Measurements from ENCODE around the gene TSPEAR. TPM values are rescaled to one million over a fixed set of nuclear protein-coding genes. Genes with fewer than 3 reads are reported as not detected.
"Not testable (repeated sequence)": the region's sequence is repeated elsewhere in the genome, so short reads cannot be mapped to it uniquely, and the experiment has no call there.

Gene TSPEAR
- total and polyA plus RNA-seq, 2 donors from 2014 or later, result 0.09 to 0.22 TPM

GRCh38 chr21:44691686-44692085, 19.7 kb downstream of the TSPEAR start:
- TF ChIP-seq, protein P1, sequence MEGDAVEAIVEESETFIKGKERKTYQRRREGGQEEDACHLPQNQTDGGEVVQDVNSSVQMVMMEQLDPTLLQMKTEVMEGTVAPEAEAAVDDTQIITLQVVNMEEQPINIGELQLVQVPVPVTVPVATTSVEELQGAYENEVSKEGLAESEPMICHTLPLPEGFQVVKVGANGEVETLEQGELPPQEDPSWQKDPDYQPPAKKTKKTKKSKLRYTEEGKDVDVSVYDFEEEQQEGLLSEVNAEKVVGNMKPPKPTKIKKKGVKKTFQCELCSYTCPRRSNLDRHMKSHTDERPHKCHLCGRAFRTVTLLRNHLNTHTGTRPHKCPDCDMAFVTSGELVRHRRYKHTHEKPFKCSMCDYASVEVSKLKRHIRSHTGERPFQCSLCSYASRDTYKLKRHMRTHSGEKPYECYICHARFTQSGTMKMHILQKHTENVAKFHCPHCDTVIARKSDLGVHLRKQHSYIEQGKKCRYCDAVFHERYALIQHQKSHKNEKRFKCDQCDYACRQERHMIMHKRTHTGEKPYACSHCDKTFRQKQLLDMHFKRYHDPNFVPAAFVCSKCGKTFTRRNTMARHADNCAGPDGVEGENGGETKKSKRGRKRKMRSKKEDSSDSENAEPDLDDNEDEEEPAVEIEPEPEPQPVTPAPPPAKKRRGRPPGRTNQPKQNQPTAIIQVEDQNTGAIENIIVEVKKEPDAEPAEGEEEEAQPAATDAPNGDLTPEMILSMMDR (IDR thresholded peaks at IDR 0.05; ENCODE audit: borderline replicate concordance, extremely low read depth, insufficient read depth), result no peak
- H3K9me3 ChIP-seq (ENCODE audit: control insufficient read depth in 2 of 3, insufficient read depth in 1 of 3, low read length in 3 of 3), result peaks cover 0 to 10% (median 8%) of the 10 kb centered on the region in 3 donors
- H3K27me3 ChIP-seq (ENCODE audit: control insufficient read depth, insufficient read depth, low read length), result no peaks in the 10 kb centered on the region
- no peak for FAIRE-seq
- no peaks in the 10 kb centered on the region for H3K36me3 ChIP-seq (ENCODE audit: control insufficient read depth in 2 of 3, insufficient read depth in 3 of 3, low read length in 3 of 3)
- intact Hi-C loops (cut with DNase I), result no loop called here
- no peak overlapping the region for H3K9ac ChIP-seq (ENCODE audit: low read length in 3 of 3)
- no peaks in the 10 kb centered on the region for H3K4me1 ChIP-seq (ENCODE audit: control insufficient read depth in 2 of 3, insufficient read depth in 2 of 3, low read depth in 1 of 3, low read length in 3 of 3)
- DNase-seq, result no peak
- no peak overlapping the region for H3K27ac ChIP-seq (ENCODE audit: low read depth in 2 of 2, low read length in 2 of 2)
- no peak overlapping the region for H3K4me3 ChIP-seq (ENCODE audit: low read length in 3 of 3)

- H3K4me3 ChIP-seq (ENCODE audit: low read length in 3 of 3); intact Hi-C loops (cut with DNase I); H3K4me1 ChIP-seq (ENCODE audit: control insufficient read depth in 2 of 3, insufficient read depth in 2 of 3, low read depth in 1 of 3, low read length in 3 of 3); H3K9ac ChIP-seq (ENCODE audit: low read length in 3 of 3); DNase-seq; FAIRE-seq; H3K36me3 ChIP-seq (ENCODE audit: control insufficient read depth in 2 of 3, insufficient read depth in 3 of 3, low read length in 3 of 3); H3K27me3 ChIP-seq (ENCODE audit: control insufficient read depth, insufficient read depth, low read length); H3K9me3 ChIP-seq (ENCODE audit: control insufficient read depth in 2 of 3, insufficient read depth in 1 of 3, low read length in 3 of 3); H3K27ac ChIP-seq (ENCODE audit: low read depth in 2 of 2, low read length in 2 of 2): not testable (repeated sequence)
Measured at GRCh38 chr21:44689740-44690139, 21.6 kb downstream of the TSPEAR start.

- Histone ChIP-seq H3K36me3 (ENCODE audit: control insufficient read depth in 2 of 3, insufficient read depth in 3 of 3, low read length in 3 of 3) (no peaks in the 10 kb centered on the region), H3K9me3 (ENCODE audit: control insufficient read depth in 2 of 3, insufficient read depth in 1 of 3, low read length in 3 of 3) (peaks cover 0 to 5% (median under 1%) of the 10 kb centered on the region in 3 donors), H3K4me3 (ENCODE audit: low read length in 3 of 3) (no peak overlapping the region), H3K9ac (ENCODE audit: low read length in 3 of 3) (no peak overlapping the region), H3K4me1 (ENCODE audit: control insufficient read depth in 2 of 3, insufficient read depth in 2 of 3, low read depth in 1 of 3, low read length in 3 of 3) (no peaks in the 10 kb centered on the region), H3K27ac (ENCODE audit: low read depth in 2 of 2, low read length in 2 of 2) (no peak overlapping the region), H3K27me3 (ENCODE audit: control insufficient read depth, insufficient read depth, low read length) (no peaks in the 10 kb centered on the region)
- intact Hi-C loops (cut with DNase I), result no loop called here
- FAIRE-seq (no peak), DNase-seq (peak in 4 of 5 donors; percentile 26 to 53 (median 44))
- TF ChIP-seq, protein P1 (IDR thresholded peaks at IDR 0.05; ENCODE audit: borderline replicate concordance, extremely low read depth, insufficient read depth), result no peak
Measured at GRCh38 chr21:44687671-44688070, 23.7 kb downstream of the TSPEAR start.

DNA sequence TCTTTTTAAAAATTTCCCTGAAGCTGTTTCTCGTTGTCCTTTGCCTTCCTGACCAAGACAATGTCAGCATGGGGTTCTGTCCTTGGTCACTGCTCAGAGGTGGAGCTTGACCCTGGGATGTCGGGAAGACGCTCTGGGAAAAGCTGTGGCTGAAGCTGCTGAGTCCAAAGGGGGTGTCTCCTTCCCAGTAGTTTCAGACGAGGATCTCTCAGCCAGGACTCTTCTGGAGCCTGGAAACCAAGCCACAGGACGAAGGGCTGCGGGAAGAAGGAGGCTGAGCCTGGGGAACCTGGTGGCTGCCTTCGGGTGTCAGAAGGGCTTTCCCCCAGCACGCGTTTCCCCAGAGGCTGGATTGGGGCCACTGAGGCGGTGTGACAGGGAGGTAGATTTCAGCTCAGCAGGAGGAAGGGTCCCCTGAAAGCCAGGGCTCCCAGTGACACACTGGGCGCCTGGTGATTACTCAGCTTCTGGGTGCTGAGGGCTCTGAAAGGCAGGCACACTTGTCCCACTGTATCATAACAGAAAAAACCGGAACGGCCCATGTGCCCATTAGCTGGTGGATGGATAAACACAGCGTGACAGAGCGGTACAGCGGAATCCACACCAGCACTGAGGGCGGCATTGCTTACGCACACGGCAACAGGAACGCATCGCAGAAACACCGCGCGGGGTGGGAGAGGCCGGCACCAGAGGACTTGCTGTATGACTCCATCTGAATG, 24.4 kb downstream of the TSPEAR start:
- TF ChIP-seq, protein P1 (IDR thresholded peaks at IDR 0.05; ENCODE audit: borderline replicate concordance, extremely low read depth, insufficient read depth), result no peak
- Histone ChIP-seq H3K27me3 (ENCODE audit: control insufficient read depth, insufficient read depth, low read length) (no peaks in the 10 kb centered on the region), H3K9me3 (ENCODE audit: control insufficient read depth in 2 of 3, insufficient read depth in 1 of 3, low read length in 3 of 3) (no peaks in the 10 kb centered on the region), H3K4me1 (ENCODE audit: control insufficient read depth in 2 of 3, insufficient read depth in 2 of 3, low read depth in 1 of 3, low read length in 3 of 3) (no peaks in the 10 kb centered on the region), H3K4me3 (ENCODE audit: low read length in 3 of 3) (no peak overlapping the region), H3K27ac (ENCODE audit: low read depth in 2 of 2, low read length in 2 of 2) (no peak overlapping the region), H3K9ac (ENCODE audit: low read length in 3 of 3) (no peak overlapping the region), H3K36me3 (ENCODE audit: control insufficient read depth in 2 of 3, insufficient read depth in 3 of 3, low read length in 3 of 3) (no peaks in the 10 kb centered on the region)
- FAIRE-seq (no peak), DNase-seq (peak in 1 of 5 donors; percentile 60)
- intact Hi-C loops (cut with DNase I), result no loop called here

All from kidney (tissue), 14 donors.